OCI-LY3 (cell line): ENCODE results near the gene TEX26.

Experiments used
- H2AFZ ChIP-seq: fragments of 200-600, 300-600 bp; shearing (Covaris generic); 2 replicates; pipeline ENCODE4 v1.6.0; 2014; ENCODE audit warnings: antibody characterized with exemption, low read depth, low read length
- H3K27ac ChIP-seq: fragments of 200-600, 300-600 bp; sonication (generic); 2 replicates; pipeline ENCODE4 v1.5.1; 2014; ENCODE audit warnings: mild to moderate bottlenecking, low read length, moderate library complexity, mixed read lengths
- H3K27me3 ChIP-seq: fragments of 200-600, 300-600 bp; sonication (generic); 2 replicates; pipeline ENCODE4 v1.6.1; 2014; ENCODE audit warnings: low read depth, low read length, mixed read lengths
- H3K36me3 ChIP-seq: fragments of 200-600, 300-600 bp; sonication (generic); replicated peaks from 2 replicates; pipeline ENCODE3; 2014; ENCODE audit warnings: low read depth, low read length, mixed read lengths
- H3K4me1 ChIP-seq: fragments of 300-600, 200-600 bp; sonication (generic); 2 replicates; pipeline ENCODE4 v1.6.1; 2014; ENCODE audit warnings: low read length, mixed read lengths
- H3K4me2 ChIP-seq: fragments of 200-600, 300-600 bp; sonication (generic); 2 replicates; pipeline ENCODE4 v1.6.1; 2014; ENCODE audit warnings: low read length, mixed read lengths
- H3K4me3 ChIP-seq: fragments of 300-600, 200-600 bp; sonication (generic); 2 replicates; pipeline ENCODE4 v1.5.1; 2014; ENCODE audit warnings: antibody characterized with exemption, mild to moderate bottlenecking, low read length, moderate library complexity
- H3K79me2 ChIP-seq: fragments of 300-600, 200-600 bp; shearing (Covaris generic); 2 replicates; pipeline ENCODE4 v1.6.1; 2014; ENCODE audit warnings: mild to moderate bottlenecking, low read length, mixed read lengths
- H3K9ac ChIP-seq: fragments of 300-600, 200-600 bp; shearing (Covaris generic); 2 replicates; pipeline ENCODE4 v1.6.0; 2014; ENCODE audit warnings: mild to moderate bottlenecking, low read length, moderate library complexity
- H3K9me3 ChIP-seq: fragments of 200-600, 300-600 bp; shearing (Covaris generic); 2 replicates; pipeline ENCODE4 v1.6.1; 2014; ENCODE audit warnings: low read length, mixed read lengths; ENCODE audit not compliant: insufficient read depth
- H4K20me1 ChIP-seq: fragments of 200-600, 300-600 bp; sonication (generic); 2 replicates; pipeline ENCODE4 v1.6.1; 2016; ENCODE audit warnings: low read length, mixed read lengths; ENCODE audit not compliant: insufficient read depth
- EZH2phosphoT487 ChIP-seq: fragments of 200-600 bp; shearing (Covaris generic); IDR thresholded peaks from 2 replicates; pipeline ENCODE4 v1.6.1; 2018; ENCODE audit warnings: antibody characterized with exemption, mixed run types, low read depth
- TF ChIP-seq, protein P1 (sequence below): fragments of 200-600, 300-600 bp; sonication (generic); IDR thresholded peaks from 2 replicates; pipeline ENCODE4 v1.5.1; 2014; ENCODE audit warnings: antibody characterized with exemption, low read length, low read depth

The TEX26 gene

DNA sequence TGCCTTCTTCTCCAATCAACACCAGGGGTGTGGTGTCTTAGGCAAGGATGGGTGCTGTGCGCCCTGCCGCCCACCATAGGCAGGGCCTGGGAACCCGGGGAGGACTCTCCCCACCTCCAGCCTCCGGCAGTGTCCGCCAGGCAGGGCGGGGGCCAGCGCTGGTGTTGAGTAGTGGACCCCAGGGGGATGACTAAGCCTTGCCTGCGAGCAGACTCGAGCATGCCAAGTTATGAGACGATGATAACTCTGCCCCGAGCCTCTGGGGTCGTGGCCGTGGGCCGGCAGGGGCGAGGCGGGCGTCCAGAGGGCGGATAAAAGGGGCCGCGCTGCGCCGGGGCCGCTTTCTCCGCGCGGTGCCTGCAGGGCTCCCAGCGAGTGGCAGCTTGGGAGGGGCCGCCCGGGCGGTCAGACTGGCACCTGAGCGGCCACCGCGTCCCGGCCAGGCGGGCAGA is 26.5 kb upstream of the TEX26 start, which contains the start of gene MEDAG:
TSS of gene MEDAG (plus strand) at position 340 of the 452 bp plus-strand sequence. CDS start 245 bp downstream, outside the sequence.
- Histone ChIP-seq H4K20me1 (no peaks in the 10 kb centered on the region), H3K27me3 (peaks cover 63% of the 10 kb centered on the region), H3K27ac (no peak within 1 kb of the TSS), H3K4me1 (no peaks in the 10 kb centered on the region), H3K9me3 (no peaks in the 10 kb centered on the region), H3K9ac (no peak within 1 kb of the TSS), H2AFZ (no peak within 1 kb of the TSS), H3K79me2 (no peaks in the 10 kb centered on the region), H3K4me3 (no peak within 1 kb of the TSS), H3K4me2 (no peak within 1 kb of the TSS), H3K36me3 (no peaks in the 10 kb centered on the region)
- TF ChIP-seq, protein P1, sequence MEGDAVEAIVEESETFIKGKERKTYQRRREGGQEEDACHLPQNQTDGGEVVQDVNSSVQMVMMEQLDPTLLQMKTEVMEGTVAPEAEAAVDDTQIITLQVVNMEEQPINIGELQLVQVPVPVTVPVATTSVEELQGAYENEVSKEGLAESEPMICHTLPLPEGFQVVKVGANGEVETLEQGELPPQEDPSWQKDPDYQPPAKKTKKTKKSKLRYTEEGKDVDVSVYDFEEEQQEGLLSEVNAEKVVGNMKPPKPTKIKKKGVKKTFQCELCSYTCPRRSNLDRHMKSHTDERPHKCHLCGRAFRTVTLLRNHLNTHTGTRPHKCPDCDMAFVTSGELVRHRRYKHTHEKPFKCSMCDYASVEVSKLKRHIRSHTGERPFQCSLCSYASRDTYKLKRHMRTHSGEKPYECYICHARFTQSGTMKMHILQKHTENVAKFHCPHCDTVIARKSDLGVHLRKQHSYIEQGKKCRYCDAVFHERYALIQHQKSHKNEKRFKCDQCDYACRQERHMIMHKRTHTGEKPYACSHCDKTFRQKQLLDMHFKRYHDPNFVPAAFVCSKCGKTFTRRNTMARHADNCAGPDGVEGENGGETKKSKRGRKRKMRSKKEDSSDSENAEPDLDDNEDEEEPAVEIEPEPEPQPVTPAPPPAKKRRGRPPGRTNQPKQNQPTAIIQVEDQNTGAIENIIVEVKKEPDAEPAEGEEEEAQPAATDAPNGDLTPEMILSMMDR: no peak
- TF ChIP-seq EZH2phosphoT487: no peak

DNA sequence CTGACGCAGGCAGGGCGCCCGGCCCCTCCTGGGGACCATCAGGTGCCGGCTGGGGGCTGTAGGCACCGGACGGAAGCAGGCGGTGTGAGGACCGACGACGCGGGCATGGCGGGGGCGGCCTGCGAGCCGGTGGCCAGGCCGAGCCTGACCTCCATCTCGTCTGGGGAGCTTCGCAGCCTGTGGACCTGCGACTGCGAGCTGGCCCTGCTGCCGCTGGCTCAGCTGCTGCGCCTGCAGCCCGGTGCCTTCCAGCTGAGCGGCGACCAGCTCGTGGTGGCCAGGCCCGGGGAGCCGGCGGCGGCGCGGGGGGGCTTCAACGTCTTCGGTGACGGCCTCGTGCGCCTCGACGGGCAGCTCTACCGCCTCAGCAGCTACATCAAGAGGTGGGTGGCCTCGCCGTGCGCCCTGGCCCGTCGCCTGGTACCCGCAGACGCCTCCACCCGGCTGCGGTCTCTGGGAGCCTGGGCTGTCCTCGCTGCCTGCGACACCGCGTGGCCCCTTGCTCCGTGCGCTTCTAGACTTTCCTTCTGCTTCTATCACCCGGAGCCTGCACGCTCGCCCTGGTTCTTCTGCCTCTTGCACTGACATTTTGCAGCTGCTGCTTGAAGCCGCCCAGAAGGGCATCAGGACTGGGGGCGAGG is 25.9 kb upstream of the TEX26 start:
- Histone ChIP-seq H3K4me2 (no peak overlapping the region), H3K27me3 (peaks cover 62% of the 10 kb centered on the region), H2AFZ (no peak overlapping the region), H3K36me3 (no peaks in the 10 kb centered on the region), H4K20me1 (no peaks in the 10 kb centered on the region), H3K9me3 (no peaks in the 10 kb centered on the region), H3K4me3 (no peak overlapping the region), H3K27ac (no peak overlapping the region), H3K79me2 (no peaks in the 10 kb centered on the region), H3K4me1 (no peaks in the 10 kb centered on the region), H3K9ac (no peak overlapping the region)
- TF ChIP-seq, protein P1: no peak
- TF ChIP-seq EZH2phosphoT487: no peak

DNA sequence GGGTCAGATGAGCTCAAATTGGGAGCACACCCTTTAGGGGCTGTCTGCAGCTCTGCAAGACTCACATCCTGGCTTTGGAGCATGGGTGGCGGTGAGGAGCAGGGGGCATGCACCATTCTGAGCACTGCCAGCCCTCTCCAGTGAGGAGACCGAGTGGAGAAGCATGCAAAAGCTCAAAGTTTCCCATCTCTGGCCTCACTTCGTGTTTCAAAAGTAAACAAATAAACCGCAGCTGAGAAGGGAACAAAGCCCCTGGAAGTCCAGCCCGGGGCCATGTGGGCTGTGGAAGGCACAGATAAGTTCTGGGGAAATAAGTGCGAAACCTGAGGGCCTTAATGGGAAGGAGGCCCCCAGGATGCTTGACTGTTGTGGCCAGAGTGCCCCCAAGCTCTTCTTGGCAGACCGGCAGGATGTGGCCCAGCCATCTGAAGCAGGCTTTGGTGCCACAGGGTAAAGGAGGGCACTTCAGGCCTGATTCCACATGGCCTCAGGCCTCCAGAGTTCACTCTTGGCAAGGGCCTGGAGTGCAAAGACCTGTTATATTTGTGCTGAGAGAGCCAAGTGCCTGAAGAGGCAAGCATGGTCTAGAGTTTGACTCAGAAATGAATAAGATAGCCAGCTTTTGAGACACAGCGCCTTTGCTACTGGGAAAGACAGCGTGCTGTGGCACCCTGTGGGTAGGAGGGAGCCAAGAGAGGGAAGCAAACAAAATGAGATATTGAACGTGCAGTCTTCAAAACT is 25.2 kb upstream of the TEX26 start:
- Histone ChIP-seq H3K9me3 (no peaks in the 10 kb centered on the region), H2AFZ (no peak overlapping the region), H3K9ac (no peak overlapping the region), H3K27me3 (peaks cover 62% of the 10 kb centered on the region), H3K4me1 (no peaks in the 10 kb centered on the region), H3K36me3 (no peaks in the 10 kb centered on the region), H3K27ac (no peak overlapping the region), H3K79me2 (no peaks in the 10 kb centered on the region), H3K4me3 (no peak overlapping the region), H4K20me1 (no peaks in the 10 kb centered on the region), H3K4me2 (no peak overlapping the region)
- TF ChIP-seq EZH2phosphoT487: no peak
- TF ChIP-seq, protein P1: no peak

DNA sequence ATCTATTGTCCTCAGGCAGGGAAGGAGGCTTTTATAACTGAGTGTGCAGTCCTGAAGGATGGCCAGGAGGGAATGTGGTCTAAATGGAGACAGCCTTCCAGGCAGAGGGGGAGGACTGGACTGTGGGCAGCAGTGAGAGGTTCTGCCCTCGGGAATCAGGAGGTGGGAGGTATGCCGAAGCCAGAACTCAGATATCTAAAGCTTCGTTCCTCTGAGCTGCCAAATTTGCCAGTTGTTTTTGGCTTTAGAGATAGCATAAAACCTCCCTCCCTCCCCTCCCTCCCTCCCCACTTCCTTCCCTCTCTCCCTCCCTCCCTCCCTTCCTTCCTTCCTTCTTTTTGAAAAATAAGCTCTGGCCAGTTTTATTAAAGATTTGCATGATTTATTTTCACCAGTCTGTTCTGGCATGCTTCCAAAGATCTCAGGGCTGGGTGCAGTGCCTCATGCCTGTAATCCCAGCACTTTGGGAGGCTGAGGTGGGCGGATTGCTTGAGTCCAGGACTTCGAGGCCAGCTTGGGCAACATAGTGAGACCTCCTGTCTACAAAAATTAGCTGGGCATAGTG is 24.0 kb upstream of the TEX26 start:
- Histone ChIP-seq H3K9ac (no peak overlapping the region), H3K79me2 (no peaks in the 10 kb centered on the region), H3K9me3 (no peaks in the 10 kb centered on the region), H4K20me1 (no peaks in the 10 kb centered on the region), H3K27me3 (peaks cover 63% of the 10 kb centered on the region), H3K4me1 (no peaks in the 10 kb centered on the region), H3K4me3 (no peak overlapping the region), H3K36me3 (no peaks in the 10 kb centered on the region), H3K4me2 (no peak overlapping the region), H2AFZ (no peak overlapping the region), H3K27ac (no peak overlapping the region)
- no peak for TF ChIP-seq EZH2phosphoT487
- TF ChIP-seq, protein P1: no peak
